Hepatocyte (in vitro differentiated cells): ENCODE measurements around the gene CDC42SE1. TPM values are rescaled to one million over a fixed set of nuclear protein-coding genes. Genes with fewer than 3 reads are reported as not detected.

Experiments used
- DNase-seq: peaks from one replicate; pipeline ENCODE4 v3.0.0-alpha.2; 2016; ENCODE audit warnings: low spot score
- H2AFZ ChIP-seq: fragments of 200-600 bp; sonication (generic); 2 replicates; pipeline ENCODE4 v1.6.0; 2016; ENCODE audit warnings: antibody characterized with exemption, mild to moderate bottlenecking
- H3K27ac ChIP-seq: fragments of 200-600 bp; sonication (generic); 2 replicates; pipeline ENCODE4 v1.5.1; 2016; ENCODE audit warnings: mild to moderate bottlenecking
- H3K27me3 ChIP-seq: fragments of 200-600 bp; sonication (generic); 2 replicates; pipeline ENCODE4 v1.6.1; 2016
- H3K36me3 ChIP-seq: fragments of 200-600 bp; sonication (generic); replicated peaks from 2 replicates; pipeline ENCODE4 v1.5.1; 2016; ENCODE audit warnings: low read depth; ENCODE audit not compliant: insufficient read depth
- H3K4me1 ChIP-seq: fragments of 200-600 bp; sonication (generic); 2 replicates; pipeline ENCODE4 v1.5.1; 2016; ENCODE audit warnings: mild to moderate bottlenecking, moderate library complexity; ENCODE audit not compliant: insufficient read depth
- H3K4me2 ChIP-seq: fragments of 200-600 bp; sonication (generic); 2 replicates; pipeline ENCODE4 v1.6.0; 2016
- H3K4me3 ChIP-seq: fragments of 200-600 bp; sonication (generic); 2 replicates; pipeline ENCODE4 v1.5.1; 2016; ENCODE audit warnings: mild to moderate bottlenecking
- H3K79me2 ChIP-seq: fragments of 200-600 bp; sonication (generic); 2 replicates; pipeline ENCODE4 v1.6.0; 2017; ENCODE audit warnings: mild to moderate bottlenecking
- H3K9me2 ChIP-seq: fragments of 200-600 bp; sonication (generic); replicated peaks from 2 replicates; pipeline ENCODE4 v1.6.0; 2017; ENCODE audit warnings: mild to moderate bottlenecking; ENCODE audit not compliant: insufficient read depth
- H3K9me3 ChIP-seq: fragments of 200-600 bp; sonication (generic); 2 replicates; pipeline ENCODE4 v1.5.1; 2016; ENCODE audit warnings: low read depth, mild to moderate bottlenecking
- H4K20me1 ChIP-seq: fragments of 200-600 bp; sonication (generic); 2 replicates; pipeline ENCODE4 v1.6.0; 2016; ENCODE audit warnings: mild to moderate bottlenecking; ENCODE audit not compliant: insufficient read depth, poor library complexity, severe bottlenecking
- CTCF ChIP-seq: fragments of 200-600 bp; sonication (generic); IDR thresholded peaks from 2 replicates; pipeline ENCODE4 v1.5.1; 2016; ENCODE audit warnings: antibody characterized with exemption, mild to moderate bottlenecking; ENCODE audit not compliant: poor library complexity
- EZH2 ChIP-seq: fragments of 200-600 bp; sonication (generic); IDR thresholded peaks from 2 replicates; pipeline ENCODE4 v1.6.1; 2016; ENCODE audit warnings: antibody characterized with exemption, mild to moderate bottlenecking, borderline replicate concordance
- EZH2phosphoT487 ChIP-seq: fragments of 200-600 bp; sonication (generic); IDR thresholded peaks from one replicate; pipeline ENCODE4 v1.6.1; 2018; ENCODE audit warnings: antibody characterized with exemption, mild to moderate bottlenecking, low read depth, moderate library complexity; ENCODE audit not compliant: unreplicated experiment, severe bottlenecking
- WGBS: methylation state at CpG from one replicate; pipeline ENCODE4 v1.1.6; 2016; ENCODE audit warnings: low lambda C conversion rate; ENCODE audit errors: missing lambda C conversion rate; 5-methylcytosine and 5-hydroxymethylcytosine counted together
- polyA plus RNA-seq: library from polyadenylated mRNA; unstranded; fragments of >200 nt; fragmentation: Nextera tagmentation; extraction: Ambion mirVana; gene quantifications from 2 replicates; pipeline ENCODE4 v1.2.1, GENCODE V29; 2016
- total RNA-seq: library from RNA; depleted of rRNA; stranded (reverse); fragments of >200 nt; gene quantifications from 2 replicates; pipeline ENCODE4 v1.2.3, GENCODE V29; 2014

The CDC42SE1 gene
- total and polyA plus RNA-seq, 2 experiments from 2014 or later = 19.0 to 60.2 TPM

GRCh38 chr1:151049458-151049857, 10.0 kb downstream of the CDC42SE1 start:
- no peaks in the 10 kb centered on the region for H3K9me3 ChIP-seq
- peaks cover 18% of the 10 kb centered on the region for H3K79me2 ChIP-seq
- H3K4me2 ChIP-seq = peak overlapping the region; percentile 97
- no peak overlapping the region for H2AFZ ChIP-seq
- H3K9me2 ChIP-seq = no peaks in the 10 kb centered on the region
- 90% methylated on average over 5 of the region's 5 CpGs for WGBS
- no peaks in the 10 kb centered on the region for H3K36me3 ChIP-seq
- TF ChIP-seq EZH2phosphoT487 = no peak
- no peak for TF ChIP-seq EZH2
- no peak for TF ChIP-seq CTCF
- no peaks in the 10 kb centered on the region for H4K20me1 ChIP-seq
- peaks cover 6% of the 10 kb centered on the region for H3K4me1 ChIP-seq
- no peak overlapping the region for H3K4me3 ChIP-seq
- H3K27ac ChIP-seq = no peak overlapping the region
- DNase-seq = no peak
- H3K27me3 ChIP-seq = no peaks in the 10 kb centered on the region

- H4K20me1 ChIP-seq = no peaks in the 10 kb centered on the region
- peaks cover 10% of the 10 kb centered on the region for H3K79me2 ChIP-seq
- 34% methylated on average over 3 of the region's 3 CpGs for WGBS
- H3K9me3 ChIP-seq = no peaks in the 10 kb centered on the region
- peak overlapping the region; percentile 95 for H3K27ac ChIP-seq
- no peak for TF ChIP-seq EZH2
- no peak for TF ChIP-seq CTCF
- no peak for TF ChIP-seq EZH2phosphoT487
- no peak overlapping the region for H2AFZ ChIP-seq
- no peaks in the 10 kb centered on the region for H3K27me3 ChIP-seq
- no peaks in the 10 kb centered on the region for H3K9me2 ChIP-seq
- peak overlapping the region; percentile 81 for H3K4me3 ChIP-seq
- no peaks in the 10 kb centered on the region for H3K36me3 ChIP-seq
- H3K4me1 ChIP-seq = peaks cover 6% of the 10 kb centered on the region
- no peak for DNase-seq
- H3K4me2 ChIP-seq = peak overlapping the region; percentile 97
These were observed 10.8 kb downstream of the CDC42SE1 start for GRCh38 chr1:151048645-151049032.

DNA sequence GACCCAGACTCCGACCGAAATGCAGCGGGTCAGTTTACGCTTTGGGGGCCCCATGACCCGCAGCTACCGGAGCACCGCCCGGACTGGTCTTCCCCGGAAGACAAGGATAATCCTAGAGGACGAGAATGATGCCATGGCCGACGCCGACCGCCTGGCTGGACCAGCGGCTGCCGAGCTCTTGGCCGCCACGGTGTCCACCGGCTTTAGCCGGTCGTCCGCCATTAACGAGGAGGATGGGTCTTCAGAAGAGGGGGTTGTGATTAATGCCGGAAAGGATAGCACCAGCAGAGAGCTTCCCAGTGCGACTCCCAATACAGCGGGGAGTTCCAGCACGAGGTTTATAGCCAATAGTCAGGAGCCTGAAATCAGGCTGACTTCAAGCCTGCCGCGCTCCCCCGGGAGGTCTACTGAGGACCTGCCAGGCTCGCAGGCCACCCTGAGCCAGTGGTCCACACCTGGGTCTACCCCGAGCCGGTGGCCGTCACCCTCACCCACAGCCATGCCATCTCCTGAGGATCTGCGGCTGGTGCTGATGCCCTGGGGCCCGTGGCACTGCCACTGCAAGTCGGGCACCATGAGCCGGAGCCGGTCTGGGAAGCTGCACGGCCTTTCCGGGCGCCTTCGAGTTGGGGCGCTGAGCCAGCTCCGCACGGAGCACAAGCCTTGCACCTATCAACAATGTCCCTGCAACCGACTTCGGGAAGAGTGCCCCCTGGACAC, 11.3 kb downstream of the CDC42SE1 start:
- no peaks in the 10 kb centered on the region for H4K20me1 ChIP-seq
- peak overlapping the region; percentile 81 for H3K4me3 ChIP-seq
- no peaks in the 10 kb centered on the region for H3K9me2 ChIP-seq
- H3K4me1 ChIP-seq = peaks cover 6% of the 10 kb centered on the region
- 1% methylated on average over 48 of the region's 48 CpGs for WGBS
- H3K27ac ChIP-seq = peak overlapping the region; percentile 95
- peak; percentile 83 for DNase-seq
- peaks cover 8% of the 10 kb centered on the region for H3K79me2 ChIP-seq
- no peaks in the 10 kb centered on the region for H3K9me3 ChIP-seq
- H3K36me3 ChIP-seq = no peaks in the 10 kb centered on the region
- peak overlapping the region; percentile 97 for H3K4me2 ChIP-seq
- H3K27me3 ChIP-seq = no peaks in the 10 kb centered on the region
- peak; percentile 58 for TF ChIP-seq CTCF
- TF ChIP-seq EZH2phosphoT487 = no peak
- TF ChIP-seq EZH2 = no peak
- H2AFZ ChIP-seq = peak overlapping the region; percentile 94
